Ishikawa (cell line): ENCODE results near the gene ELAVL2.

ENCODE experiments used
- CEBPB ChIP-seq: IDR thresholded peaks from 2 replicates; pipeline ENCODE4 v1.6.1; 2012
- CREB1 ChIP-seq: IDR thresholded peaks from 2 replicates; pipeline ENCODE4 v1.6.1; 2012; ENCODE audit warnings: low read depth
- EGR1 ChIP-seq: IDR thresholded peaks from 2 replicates; pipeline ENCODE4 v1.6.1; 2012
- EP300 ChIP-seq: IDR thresholded peaks from 2 replicates; pipeline ENCODE4 v1.6.1; 2012; ENCODE audit warnings: borderline replicate concordance
- FOXM1 ChIP-seq: IDR thresholded peaks from 2 replicates; pipeline ENCODE4 v1.6.1; 2012; ENCODE audit warnings: low read depth, borderline replicate concordance
- NFIC ChIP-seq: IDR thresholded peaks from 2 replicates; pipeline ENCODE4 v1.6.1; 2012
- RAD21 ChIP-seq: IDR thresholded peaks from 2 replicates; pipeline ENCODE4 v1.6.1; 2012; ENCODE audit warnings: low read depth
- REST ChIP-seq: IDR thresholded peaks from 2 replicates; pipeline ENCODE4 v1.6.1; 2012; ENCODE audit warnings: low read depth, mild to moderate bottlenecking
- TAF1 ChIP-seq: IDR thresholded peaks from 2 replicates; pipeline ENCODE4 v1.6.1; 2012; ENCODE audit warnings: low read depth, mild to moderate bottlenecking
- TCF12 ChIP-seq: IDR thresholded peaks from 2 replicates; pipeline ENCODE4 v1.6.1; 2012; ENCODE audit warnings: low read depth
- TEAD4 ChIP-seq: IDR thresholded peaks from 2 replicates; pipeline ENCODE4 v1.6.1; 2012
- USF1 ChIP-seq: IDR thresholded peaks from 2 replicates; pipeline ENCODE4 v1.6.1; 2012
- YY1 ChIP-seq: IDR thresholded peaks from 2 replicates; pipeline ENCODE4 v1.6.1; 2012; ENCODE audit warnings: low read depth
- ZBTB7A ChIP-seq: IDR thresholded peaks from 2 replicates; pipeline ENCODE4 v1.6.1; 2012; ENCODE audit warnings: low read depth
- TF ChIP-seq, protein P1 (sequence below): IDR thresholded peaks from 2 replicates; pipeline ENCODE4 v1.6.1; 2012

Gene ELAVL2

DNA sequence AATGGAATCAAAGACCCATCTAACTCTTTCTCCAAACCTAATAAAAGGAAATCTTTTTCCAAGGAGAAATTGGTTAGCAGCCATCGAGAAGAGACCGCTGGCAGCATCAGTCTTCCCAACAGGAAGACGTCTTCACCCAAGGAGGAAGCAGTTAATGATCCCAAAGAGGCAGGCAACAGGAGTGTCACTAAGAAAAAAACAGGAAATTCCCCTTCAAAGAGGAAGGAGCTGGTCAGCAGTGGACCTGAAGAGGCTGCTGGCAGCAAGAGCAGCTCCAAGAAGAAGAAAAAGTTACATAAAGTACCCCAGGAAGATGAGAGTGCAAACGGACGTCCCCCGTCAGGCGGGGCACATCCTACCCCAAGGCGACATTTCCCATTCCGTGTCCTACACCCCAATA lies 143.7 kb downstream of the ELAVL2 start:
- TF ChIP-seq REST (no peak), FOXM1 (no peak), NFIC (no peak), YY1 (no peak)
- TF ChIP-seq, protein P1, sequence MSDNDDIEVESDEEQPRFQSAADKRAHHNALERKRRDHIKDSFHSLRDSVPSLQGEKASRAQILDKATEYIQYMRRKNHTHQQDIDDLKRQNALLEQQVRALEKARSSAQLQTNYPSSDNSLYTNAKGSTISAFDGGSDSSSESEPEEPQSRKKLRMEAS, result no peak

GRCh38 chr9:23677446-23677845 lies 148.6 kb downstream of the ELAVL2 start:
- TF ChIP-seq TCF12, result no peak
- no peak for TF ChIP-seq CREB1
- no peak for TF ChIP-seq YY1
- no peak for TF ChIP-seq RAD21

- TF ChIP-seq CEBPB (no peak), NFIC (no peak), CREB1 (no peak), RAD21 (no peak), USF1 (no peak)
- TF ChIP-seq, protein P1, result no peak
Observed at GRCh38 chr9:23674016-23674585, 151.9 kb downstream of the ELAVL2 start.

GRCh38 chr9:23672151-23672550 lies 153.9 kb downstream of the ELAVL2 start:
- no peak for TF ChIP-seq USF1
- TF ChIP-seq CEBPB, result no peak
- no peak for TF ChIP-seq TEAD4
- no peak for TF ChIP-seq REST
- TF ChIP-seq FOXM1, result no peak
- no peak for TF ChIP-seq EP300
- no peak for TF ChIP-seq EGR1
- TF ChIP-seq TAF1, result no peak
- TF ChIP-seq ZBTB7A, result no peak
- TF ChIP-seq RAD21, result no peak
- TF ChIP-seq, protein P1, result no peak
- no peak for TF ChIP-seq NFIC
- no peak for TF ChIP-seq TCF12
- TF ChIP-seq YY1, result no peak
- no peak for TF ChIP-seq CREB1

- TF ChIP-seq YY1, result no peak
- no peak for TF ChIP-seq CREB1
- no peak for TF ChIP-seq FOXM1
- no peak for TF ChIP-seq TCF12
Observed at GRCh38 chr9:23669776-23670175, 156.3 kb downstream of the ELAVL2 start.

DNA sequence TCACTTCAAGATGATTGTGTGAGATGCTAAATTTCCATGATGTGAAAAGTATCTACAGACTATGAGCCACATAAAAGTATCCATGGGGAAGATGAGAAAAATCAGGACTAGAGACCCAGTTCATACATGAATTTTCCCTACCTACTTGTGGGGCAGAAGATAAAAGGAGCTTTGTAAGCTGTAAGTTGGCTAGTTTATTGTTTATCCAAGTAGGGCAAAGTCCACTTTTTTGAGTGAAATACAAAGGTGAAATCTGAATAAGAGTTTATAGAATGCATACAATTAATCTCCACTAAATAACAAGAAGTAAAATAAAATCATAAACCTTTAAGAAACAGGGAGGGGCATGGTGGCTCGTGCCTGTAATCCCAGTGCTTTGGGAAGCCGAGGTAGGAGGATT lies 160.4 kb downstream of the ELAVL2 start:
- no peak for TF ChIP-seq TEAD4
- no peak for TF ChIP-seq NFIC
- no peak for TF ChIP-seq USF1
- TF ChIP-seq REST, result no peak
- TF ChIP-seq EP300, result no peak
- no peak for TF ChIP-seq RAD21
- no peak for TF ChIP-seq TCF12
- TF ChIP-seq CREB1, result no peak
- no peak for TF ChIP-seq CEBPB
- TF ChIP-seq, protein P1, result no peak
- no peak for TF ChIP-seq YY1
